ENCODE results near the gene TTC7B.

TTC7B gene

DNA sequence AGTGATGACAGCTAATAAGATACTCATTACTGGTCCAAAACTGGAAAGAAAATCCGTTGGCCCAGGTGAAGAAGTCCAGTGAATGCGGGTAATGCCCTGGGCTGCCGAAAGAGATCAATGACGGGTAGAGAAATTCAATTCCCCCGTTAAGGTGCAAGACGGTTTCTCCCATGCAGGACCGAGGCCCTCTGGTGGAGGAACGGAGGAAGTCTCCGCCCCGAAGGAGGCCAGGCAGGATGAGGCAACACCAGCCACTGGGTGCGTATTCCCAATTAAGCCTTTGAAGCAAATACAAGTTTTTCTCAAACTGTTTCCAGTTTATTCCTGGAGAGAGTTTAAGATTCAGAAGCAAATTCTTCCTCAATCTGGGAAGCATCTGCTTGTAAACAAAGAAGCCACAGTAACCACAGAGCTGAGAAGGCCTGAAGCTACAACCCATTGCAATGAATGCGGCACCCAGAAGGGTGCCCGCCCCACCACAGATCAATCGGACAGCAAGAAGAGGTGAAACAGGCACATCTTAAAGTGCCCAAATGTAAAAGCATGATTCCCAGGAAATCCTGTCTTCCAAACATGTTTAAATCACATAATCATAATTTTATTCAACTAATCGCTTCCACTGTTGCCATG is 118.5 kb downstream of the TTC7B start:
- peak; percentile 22 for DNase-seq

DNA sequence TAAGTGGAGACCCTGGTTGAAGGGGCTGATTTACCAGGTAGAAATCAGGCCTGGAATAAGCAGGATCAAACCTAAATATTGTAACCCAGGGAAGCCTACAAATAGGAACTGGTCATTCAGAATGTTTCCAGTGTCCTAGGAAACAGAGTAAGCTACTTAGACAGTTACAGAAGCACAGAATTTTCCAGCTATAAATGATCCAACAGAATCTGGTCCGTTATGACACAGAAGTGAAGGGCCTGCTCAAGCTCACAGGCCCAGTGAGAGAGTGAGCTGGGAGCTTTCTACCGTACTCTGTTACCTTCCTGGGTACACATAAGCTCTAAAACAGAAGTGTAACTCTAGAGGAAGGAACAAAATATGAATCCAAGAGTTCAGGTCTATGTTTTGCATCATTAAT is 119.1 kb downstream of the TTC7B start:
- no peak for DNase-seq

DNA sequence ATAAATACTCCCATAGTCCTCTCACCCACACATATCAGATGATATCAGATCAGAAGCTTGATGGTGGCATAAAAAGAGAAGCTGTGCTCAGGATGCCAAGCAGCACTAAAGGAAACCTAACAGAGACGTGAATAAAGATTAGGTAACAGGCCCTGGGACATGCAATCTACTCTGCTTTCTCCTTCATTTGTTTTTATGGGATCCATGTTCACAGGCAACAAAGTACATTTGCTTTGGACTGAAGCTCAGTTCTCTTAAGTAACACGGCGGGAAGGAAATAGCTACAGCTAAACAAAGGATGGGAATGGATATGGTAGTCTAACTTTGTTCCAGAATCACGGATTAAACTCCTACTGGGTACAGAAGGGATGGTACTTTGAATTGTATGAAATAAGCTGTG is 119.5 kb downstream of the TTC7B start:
- DNase-seq = no peak

DNA sequence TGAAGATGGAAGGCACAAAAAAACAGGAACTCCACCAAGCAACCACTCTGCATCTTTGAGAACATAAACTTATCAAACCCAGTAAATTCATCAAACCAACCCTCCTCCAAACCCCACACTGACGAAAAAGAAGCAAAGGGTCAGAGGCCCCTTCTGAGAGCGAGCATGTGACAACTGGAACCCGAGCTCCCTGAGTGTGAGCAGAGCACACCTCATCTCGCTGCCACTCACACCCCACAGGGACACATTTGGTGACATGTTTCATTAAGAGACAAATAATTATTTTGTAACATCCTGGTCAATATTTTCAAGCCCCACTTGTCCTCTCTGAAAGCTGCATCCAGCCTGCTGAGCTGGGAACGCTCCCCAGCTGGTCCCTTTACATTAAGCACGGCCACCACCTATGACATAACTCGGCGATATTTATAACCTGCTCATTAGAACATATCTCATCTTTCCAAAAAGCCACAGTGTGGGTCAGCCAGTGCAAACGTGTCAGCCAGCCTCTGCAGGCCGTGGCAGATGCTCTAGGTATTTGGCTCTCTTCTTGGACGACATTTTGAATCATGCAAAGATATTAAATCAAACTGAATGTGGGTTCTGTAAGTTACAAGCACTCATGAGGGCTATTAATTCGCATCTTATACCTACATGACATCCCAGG is 120.1 kb downstream of the TTC7B start:
- no peak for DNase-seq

DNA sequence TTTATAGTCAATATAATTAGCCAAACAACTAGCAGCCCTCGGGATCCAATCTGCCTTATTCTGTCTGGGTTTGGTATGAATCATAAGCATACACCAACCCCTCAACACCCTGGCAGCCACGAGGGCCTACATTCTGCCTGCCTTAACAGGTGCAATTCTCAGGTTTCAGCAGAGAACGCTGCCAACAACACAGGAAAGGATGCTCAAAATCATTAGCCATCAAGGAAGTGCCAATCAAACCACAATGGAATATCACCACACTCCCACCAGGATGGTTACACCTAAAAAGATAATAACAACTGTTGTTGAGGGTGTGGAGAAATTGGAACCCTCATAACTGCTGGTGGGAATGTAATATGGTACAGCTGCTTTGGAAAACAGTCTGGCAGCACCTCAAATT is 122.8 kb downstream of the TTC7B start:
- no peak for DNase-seq

DNA sequence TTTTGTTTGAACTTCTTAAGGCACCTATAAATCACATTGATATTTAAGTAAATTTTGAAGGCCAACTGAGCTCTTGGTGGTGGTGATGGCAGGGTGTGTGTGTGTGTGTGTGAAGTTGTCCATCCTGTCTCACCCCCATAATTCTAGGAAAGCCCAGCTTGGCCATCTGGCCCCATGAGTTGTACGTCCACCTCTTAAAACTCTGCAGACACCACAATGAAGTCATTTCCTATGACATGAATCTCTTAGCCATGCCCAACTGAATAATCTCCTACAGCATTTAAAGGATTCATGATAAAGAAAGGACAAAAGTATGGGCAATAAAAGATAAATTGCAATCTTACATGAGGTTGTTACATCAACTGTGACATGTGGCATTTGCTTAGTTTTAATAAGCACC is 123.4 kb downstream of the TTC7B start:
- no peak for DNase-seq

DNA sequence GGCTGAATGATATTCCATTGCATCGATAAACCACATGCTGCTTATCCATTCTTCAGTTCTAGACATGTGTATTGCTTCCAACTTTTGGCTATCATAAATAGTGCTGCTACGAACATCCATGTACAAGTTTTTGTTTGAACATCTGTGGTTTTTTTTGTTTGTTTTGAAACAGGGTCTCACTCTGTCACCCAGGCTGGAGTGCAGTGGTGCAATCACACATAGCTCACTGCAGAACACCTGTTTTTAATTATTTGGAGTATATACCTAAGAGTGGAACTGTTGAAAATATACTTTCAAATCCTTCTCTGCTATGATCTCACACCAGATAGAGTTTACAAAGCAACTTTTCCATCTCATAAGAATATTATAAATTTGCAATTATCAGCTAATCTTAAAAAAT is 124.2 kb downstream of the TTC7B start:
- no peak for DNase-seq

DNA sequence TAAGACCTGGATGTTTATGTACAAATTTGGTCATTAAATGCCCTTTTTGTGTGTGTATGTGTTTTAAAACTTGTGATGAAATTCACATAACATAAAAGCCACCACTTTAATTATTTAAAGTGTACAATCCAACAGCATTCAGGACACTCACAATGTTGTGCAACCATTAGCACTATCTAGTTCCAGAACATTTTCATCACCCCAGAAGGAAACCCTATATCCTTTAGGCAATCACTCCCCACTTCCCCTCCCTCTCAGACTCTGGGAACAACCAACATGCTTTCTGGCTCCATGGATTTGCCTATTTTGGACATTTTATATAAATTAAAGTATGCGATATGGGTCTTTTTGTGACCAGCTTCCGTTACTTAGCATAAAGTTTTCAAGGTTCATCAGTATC is 124.6 kb downstream of the TTC7B start:
- no peak for DNase-seq

DNA sequence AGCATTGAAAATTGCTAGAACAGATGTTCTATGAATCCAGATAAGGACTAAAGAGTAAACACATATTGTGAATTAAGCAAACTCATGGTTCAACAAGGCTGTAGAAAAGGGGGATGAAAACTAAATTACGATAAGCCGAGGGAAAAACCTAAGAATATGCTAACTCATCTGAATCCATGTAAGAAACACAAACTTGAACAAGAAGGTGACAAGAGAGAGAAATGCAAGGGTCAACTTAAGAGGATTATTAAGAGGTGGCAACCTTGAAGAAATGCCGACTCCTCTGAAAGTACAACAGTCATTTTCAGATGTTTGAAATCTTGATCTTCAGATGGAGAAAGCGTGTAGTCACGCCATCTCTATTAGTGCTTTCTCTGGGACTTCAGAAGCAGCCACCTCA is 128.6 kb downstream of the TTC7B start:
- DNase-seq = no peak

DNA sequence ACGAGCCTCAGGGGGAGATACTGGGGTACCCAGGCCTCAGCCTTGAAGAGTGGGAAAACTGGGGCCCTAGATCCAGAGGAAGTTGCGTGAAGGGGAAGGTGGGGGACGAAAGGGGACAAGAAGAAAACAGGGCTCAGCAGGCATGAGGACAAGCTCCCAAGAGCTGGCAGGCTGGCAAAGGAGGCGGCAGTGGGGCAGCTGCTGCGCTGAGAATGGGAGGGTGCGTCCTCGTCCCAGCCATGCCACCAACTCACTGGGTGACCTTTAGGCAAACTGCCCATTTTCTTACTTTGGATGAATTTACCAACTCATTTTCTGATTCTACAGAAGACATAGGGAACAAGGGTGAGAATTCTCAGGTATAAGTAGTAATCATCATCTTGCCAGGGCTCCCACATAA is 133.6 kb downstream of the TTC7B start:
- no peak for DNase-seq

DNA sequence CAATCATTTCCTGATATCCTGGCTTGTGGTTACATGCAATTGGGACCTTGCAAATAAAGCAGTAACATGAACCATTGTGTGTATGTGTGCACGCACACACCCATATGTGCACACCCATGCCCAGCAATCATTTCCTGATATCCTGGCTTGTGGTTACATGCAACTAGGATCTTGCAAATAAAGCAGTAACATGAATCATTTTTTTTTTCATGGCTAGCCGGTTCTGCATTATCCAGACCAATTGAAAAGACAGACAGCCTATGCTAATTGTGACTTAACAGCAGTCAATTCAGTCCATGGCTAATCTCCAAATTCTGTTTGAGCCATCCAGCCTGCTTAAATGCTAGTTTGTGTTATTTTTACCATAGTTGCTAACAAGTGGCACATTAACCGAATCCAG is 134.3 kb downstream of the TTC7B start:
- DNase-seq = no peak

DNA sequence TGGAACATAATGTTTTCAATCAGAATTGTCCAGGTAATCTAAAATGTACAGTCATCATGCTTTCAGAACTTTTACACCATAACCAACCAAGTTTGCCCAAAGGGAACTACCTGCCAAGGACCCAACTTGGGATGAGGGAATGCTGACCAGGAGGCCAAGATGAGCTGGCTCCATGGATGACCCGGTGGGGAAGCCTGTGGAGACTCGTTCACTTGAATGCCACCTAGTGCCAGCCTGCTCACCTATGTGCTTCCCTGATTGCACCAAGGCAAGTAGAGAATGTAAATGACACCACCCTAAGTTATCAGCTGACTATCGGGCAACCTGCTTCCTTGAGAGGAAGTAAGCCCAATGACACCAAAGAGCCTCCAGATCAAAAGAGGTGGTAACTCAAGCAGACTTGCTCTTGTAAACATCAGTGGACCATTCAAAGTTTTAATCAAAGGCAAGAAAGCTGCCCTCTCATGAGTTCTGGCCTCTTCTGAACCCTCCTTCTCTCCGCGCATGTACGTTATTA is 137.3 kb downstream of the TTC7B start:
- no peak for DNase-seq

DNA sequence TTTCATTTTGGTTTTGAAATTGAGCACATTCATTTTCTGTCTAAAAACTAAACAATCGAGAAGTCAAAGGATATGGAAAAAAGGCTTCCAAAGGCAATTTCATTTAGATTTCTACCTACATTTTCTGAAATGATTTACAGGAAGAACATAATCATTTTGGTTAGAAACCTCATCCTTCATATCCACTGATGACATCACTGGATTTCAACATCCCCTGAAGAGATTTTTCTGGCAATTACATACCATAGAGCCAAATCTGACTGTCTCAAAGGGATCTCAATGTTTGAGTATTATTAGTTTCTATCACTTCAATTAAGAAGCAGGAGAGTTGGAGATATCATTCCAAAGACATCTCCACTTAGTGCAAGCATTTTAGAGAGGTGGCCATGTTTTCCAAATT is 137.8 kb downstream of the TTC7B start:
- no peak for DNase-seq

DNA sequence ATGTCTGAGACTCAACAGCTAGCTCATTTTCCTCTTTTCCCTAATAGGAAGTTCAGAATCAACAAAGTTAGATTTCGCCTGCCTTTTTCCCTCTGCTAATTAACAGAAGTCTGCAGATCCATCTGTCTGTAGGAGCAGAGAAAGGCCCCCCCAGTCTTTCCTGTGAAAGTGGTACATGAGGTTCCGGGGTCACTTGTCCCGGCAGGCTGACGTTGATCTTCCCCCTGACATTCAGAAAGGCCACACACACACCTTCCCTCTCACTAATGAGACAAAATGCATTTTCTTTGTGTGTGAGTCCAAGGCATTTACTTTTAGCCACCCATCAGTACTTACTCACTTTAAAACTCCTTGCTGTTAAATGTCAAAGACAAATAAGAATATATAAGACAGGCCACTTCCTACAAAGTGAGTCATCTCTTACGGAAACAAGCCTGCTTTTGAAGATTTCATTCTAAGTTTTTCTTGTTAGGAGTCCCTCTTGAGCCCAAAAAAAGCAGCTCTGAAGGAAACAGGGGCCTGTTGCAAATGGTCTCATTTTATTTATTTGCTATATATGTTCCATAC is 138.7 kb downstream of the TTC7B start:
- no peak for DNase-seq

DNA sequence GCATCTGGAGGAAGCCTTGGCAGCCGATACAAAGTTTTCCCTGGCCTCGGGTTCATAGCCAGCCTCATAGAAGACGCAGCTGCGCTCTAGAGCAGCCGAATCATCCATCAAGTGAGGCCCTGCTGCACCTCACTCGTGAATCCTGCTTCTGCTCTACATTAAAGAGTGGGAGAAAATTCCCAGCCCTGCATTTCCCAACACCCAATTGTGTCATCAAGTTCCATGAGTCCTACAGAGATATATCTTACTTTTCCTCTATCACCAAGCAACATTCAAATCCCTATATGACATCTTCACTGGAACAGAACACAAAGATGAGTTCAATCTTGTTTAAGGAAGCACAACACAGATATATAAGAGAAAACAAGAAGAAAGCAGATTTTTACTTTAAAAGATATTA is 139.3 kb downstream of the TTC7B start:
- DNase-seq = no peak

DNA sequence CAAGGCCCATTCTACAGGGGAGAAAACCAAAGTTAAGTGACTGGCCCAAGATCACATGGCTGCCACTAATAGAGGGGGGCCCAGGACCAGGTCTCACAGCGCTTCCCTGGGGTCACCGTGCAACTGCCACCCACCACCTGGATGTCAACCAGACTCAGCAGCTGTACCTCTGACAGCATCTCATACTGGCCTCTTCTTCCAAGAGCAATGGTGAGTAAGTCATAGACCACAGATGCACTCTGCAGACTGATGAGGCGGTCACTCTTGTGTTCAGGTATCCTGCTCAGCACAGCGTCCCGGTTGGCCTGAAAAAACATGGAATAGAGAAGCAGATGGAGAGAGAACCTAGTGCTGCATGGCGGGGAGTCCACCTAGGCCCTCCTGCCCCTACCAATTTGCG is 139.9 kb downstream of the TTC7B start:
- DNase-seq = no peak

DNA sequence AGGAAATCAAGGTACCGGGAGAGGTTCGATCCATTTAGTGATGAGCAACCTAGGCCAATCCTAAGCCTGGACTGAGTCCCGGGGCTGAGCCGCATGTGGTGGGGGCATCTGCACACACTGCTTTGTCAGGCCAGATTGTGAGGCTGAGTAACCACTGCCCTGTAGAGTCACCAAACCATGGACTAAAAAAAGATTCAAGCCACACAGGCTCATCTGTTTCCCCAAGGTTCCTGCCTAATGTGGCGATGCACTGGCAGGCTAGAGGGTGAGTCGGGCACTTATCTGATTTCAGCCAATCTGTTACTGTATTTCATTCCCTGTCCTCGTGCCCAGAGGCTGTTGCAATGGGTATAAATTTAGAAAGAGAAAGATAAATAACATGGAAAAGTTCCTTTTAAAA is 140.8 kb downstream of the TTC7B start:
- DNase-seq = peak; percentile 59

DNA sequence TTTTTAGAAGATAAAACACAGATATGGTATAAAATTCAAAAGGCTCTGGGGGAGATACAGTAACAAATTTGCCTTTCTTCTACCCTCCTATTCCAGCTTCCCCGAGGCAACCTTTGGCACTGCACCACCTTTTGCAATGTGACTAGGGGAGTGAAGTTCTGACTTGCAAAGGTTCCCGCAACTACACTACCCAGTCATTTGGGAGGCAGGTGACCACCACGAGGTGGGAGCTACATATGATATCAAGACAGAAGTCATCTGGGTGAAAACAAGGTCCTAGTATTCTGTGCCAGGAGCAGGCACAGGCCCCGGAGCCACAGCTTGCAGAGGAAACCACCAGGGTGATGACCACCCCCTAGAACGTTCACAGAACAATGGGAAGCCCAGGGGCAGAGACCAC is 141.5 kb downstream of the TTC7B start:
- DNase-seq = no peak

DNA sequence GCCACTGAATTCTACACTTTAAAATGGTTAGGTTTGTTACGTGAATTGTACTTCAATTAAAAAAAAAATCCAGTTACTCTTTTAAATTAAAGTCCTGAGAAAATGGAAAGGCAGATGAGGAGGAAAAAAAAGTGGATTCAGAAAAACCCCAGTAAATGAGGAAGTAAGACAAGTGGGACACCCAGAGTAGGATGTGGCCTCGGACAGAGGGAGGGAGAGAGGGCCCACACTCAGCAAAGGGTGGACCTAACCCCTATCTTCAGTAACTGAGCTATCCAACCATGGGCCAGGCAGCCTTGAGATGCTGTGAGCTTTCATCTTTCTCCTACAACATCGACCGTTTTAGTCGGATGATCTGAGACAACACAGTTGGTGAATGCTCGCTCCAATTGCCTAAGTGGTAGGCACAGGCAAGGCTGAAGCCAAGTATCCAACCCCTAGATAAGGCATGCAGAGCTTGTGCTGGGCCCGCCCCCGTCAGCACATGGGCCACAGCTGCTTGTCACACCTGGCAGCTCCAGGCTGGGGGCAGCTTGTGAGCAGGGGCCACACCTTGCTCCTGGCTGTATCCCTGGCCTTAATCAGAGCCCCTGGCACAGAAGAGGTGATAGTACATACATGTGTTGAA is 142.1 kb downstream of the TTC7B start:
- no peak for DNase-seq

DNA sequence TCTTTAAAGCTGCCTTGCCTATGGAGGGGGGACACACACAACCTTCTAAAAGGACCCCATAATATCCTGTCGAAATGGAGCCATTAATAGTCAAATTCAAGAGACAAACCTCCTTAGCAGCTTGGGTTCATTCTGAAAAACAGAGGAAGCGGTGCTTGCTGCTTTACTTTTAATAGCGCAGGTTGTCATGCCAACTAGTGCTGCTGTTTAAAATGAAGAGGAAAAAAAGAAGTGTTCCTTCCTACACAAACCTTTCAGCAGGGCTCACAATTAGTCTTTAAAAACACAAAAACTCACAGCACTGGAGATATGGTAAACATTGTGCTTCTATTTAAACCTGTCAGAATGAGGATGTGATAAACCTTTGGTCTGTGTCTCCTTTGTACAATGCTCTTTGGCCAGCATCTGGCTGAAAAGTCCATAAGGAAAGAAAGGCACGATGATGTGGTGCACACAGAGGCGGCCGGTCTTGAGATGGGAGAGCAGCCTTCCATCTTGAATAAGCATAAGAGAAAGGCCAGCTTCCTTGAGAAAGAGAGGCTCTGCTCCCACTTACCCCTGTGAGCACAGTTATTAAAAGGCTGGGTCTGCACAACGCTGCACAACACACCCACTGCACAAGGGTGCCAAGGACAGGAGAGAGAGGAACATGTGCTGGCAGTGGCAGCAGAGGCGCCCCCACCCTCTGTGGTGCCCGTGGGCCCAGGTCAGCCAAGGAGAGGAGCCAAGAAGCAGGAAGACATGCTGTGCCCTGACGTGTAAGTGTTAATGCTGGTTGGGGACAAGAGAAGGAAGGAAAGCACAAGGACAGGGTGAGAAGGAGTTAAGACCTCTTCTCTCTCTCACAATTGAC is 144.6 kb downstream of the TTC7B start:
- no peak for DNase-seq

DNA sequence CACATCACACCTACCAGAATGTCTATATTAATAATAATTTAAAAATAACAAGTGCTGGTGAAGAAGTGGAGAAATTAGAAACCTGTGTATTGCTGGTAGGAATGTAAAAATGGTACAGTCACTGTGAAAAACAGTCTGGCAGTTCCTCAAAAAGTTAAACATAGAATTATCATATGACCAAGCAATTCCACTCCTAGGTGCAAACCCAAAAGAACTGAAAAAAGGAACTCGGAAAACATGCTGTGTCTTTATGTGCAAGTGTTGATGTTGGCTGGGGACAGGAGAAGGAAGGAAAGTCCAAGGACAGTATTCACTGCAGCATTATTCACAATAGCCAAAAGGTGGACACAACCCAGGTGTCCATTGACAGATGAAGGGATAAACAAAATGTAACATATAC is 146.5 kb downstream of the TTC7B start:
- DNase-seq = no peak

DNA sequence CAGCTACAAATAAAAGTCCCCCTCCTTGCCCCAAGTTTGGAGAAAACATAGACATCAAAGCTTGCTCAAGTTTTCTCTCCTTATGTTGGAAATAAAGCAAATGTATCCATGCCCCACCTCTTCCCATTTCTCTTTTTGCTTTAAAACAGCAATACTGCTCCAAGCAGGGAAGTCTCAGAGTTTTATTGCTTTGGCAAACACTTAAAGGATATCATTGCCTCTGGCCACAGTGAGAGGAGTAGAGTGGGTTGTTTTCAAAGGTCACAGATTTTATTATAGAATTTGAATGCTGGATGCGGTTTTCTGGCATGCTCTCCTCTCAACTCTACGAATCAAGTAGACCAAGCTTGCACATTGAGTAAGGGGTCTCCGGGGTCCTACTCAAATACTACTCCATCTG is 149.7 kb downstream of the TTC7B start:
- no peak for DNase-seq

DNA sequence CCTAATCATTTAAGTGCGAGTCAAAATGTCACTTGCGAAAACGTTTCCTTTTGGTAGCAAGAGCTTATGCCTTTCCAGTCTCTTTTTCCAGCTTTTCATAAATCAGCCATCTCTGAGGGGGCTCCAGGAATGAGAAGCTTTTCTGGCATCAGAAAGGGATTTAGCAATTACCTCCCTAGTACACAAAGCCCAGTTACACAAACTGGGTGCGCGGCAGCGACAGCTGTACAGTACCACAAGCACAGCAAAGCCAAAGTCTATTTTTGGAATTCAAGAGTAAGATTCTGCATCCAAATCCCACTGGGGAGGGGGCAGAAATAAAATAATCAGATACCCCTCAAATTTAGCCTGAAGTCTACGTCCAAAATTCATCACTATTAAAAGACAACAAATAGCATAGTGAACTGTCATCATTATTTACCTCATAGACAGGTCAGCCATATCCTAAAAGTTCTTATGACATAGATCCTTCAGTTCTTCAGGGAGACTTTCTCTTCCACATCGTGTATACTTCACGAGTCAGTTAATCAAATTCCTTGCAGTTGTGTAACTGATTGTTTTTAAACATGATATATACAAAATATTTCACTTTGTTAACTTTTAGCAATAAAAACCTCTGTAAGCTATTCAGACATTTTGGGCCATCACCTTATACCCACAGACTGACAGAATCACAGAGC is 150.8 kb downstream of the TTC7B start:
- no peak for DNase-seq
